HG02884 (cell line): Measurements from ENCODE around the gene CENPM.
A peak's percentile ranks its signal among the peaks of the same experiment; 100 is the strongest.

Experiments used
- ATAC-seq: cut with Tn5 transposase; IDR thresholded peaks from one replicate; pipeline ENCODE4 v1.9.1; 2021; ENCODE audit warnings: mild to moderate bottlenecking, moderate library complexity; ENCODE audit not compliant: unreplicated experiment

Gene CENPM

GRCh38 chr22:41946629-41947423, at the start of gene CENPM:
TSS of gene CENPM (minus strand) at chr22:41947152. CDS start at chr22:41947076, 76 bp downstream.
- ATAC-seq = peak; percentile 82

GRCh38 chr22:41995211-41995610, 48.3 kb upstream of the CENPM start:
- no peak for ATAC-seq

- no peak for ATAC-seq
These were observed 45.5 kb upstream of the CENPM start for GRCh38 chr22:41992496-41992895.

DNA sequence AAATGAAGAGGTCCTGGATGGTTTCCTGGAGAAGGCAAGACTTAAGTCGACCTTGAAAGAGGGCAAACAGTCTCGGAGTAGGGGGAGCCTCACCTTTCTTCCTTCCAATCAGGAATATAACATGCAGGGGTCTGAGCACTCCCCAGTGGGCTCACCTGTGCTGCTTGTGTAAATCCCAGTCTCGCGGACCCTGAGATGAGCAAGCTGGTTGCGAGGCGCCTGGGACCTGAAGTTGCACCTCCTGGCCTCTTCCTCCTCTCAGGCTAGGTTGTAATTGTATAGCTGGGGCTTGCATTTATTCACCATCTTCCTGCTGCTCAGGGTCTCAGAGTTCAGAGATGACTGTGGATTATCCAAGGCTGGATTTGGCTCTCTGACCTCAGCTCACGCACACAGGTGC, 44.2 kb upstream of the CENPM start:
- ATAC-seq = no peak

DNA sequence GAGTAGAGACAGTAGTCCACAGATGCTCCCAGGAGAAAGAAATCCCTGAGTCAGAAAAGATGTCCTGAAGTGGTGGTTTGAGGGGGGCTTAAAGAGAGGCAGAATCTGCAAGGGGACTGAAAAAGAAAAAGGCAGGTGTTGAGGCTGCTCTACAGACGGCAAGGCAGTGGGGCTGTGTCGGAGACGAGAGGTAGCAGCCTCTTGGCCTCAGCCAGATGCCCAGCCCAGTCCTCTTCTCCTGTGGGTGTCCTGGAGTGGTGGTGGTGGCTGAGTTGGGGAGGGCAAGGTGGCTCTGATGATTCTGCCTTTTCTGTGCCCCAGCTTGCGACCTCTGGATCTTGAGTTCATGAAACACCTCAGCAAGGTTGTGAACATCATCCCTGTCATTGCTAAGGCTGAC, 42.3 kb upstream of the CENPM start:
- no peak for ATAC-seq

DNA sequence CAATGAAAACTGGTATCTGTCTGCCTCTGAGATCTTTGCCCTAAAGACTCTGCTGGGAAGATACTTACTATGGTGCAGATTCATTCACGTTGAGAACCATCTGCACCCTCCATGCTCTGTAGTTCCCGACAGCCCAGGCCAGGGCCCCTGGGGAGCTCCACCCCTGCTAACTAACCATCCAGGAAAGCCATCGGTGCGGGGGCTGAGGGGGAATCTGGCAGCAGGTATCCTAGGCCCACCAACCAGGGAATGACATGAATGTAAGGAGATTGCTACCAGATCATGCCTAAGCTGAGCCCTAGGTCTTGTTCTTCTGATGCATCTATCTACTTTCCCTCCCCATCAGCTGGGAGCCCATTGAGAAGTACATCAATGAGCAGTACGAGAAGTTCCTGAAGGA, 40.3 kb upstream of the CENPM start:
- no peak for ATAC-seq

- ATAC-seq = no peak
These were observed 36.8 kb upstream of the CENPM start for GRCh38 chr22:41983513-41984405.

DNA sequence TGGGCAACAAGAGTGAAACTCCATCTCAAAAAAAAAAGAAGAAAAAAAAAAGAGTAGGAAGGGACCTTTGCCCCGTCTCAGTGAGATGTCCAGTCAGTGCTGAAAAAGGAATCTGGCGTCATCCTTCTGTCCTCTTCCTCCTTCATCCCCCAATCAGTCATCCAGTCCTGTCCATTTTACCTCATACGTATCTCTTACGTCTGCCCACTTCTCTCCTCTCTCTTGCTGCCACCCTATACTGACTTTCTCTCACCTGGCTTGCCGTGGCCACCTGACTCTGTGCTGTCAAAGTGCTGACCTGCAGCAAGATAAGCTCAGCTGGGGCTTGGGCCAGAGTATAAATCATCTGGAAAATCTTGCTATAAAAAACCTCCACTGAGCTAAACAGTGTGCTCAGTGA, 35.9 kb upstream of the CENPM start:
- no peak for ATAC-seq

GRCh38 chr22:41979423-41980250, 32.7 kb upstream of the CENPM start:
- no peak for ATAC-seq

GRCh38 chr22:41978732-41979131, 31.8 kb upstream of the CENPM start:
- no peak for ATAC-seq

- no peak for ATAC-seq
These were observed 30.1 kb upstream of the CENPM start for GRCh38 chr22:41976961-41977566.

DNA sequence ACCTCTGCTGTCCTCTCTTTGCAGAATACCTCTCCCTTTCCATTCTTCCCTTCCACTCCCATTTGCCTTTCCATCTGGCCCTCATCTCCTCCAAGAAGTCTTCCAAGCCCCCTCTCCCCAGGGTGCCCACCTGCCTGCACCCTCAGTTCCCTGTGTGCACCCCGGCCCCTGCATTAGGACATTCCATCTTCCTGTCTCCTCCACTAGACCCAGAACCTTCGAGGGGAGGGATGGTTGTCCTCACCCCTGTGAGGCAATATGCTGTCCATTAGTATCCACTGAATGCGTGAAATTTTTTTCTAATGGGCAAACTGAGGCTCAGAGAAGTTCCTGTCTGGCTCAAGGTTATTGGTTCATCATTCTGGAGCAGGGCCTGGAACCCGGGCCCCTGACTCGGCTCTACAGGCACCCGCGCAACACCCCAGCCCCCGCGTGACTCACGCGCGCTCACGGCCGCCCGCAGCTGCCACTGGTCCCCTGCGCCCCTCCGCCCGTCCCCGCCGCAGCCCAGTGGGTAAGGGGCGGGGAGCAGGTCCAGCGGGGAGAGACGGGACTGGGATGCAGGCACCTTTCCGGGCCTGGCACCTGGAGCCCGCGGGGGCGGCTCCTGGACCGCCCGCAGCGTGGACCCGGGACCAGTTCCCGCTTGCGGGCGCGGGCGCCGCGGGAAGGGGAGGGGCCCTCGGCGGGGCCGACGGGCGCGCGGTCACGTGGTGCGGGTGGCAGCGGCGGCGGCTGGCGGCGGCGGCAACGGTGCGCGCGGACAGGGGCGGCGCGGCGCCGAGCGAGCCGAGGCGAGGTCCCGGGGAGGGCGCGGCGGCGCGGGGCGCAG, 29.3 kb upstream of the CENPM start:
- ATAC-seq = no peak

DNA sequence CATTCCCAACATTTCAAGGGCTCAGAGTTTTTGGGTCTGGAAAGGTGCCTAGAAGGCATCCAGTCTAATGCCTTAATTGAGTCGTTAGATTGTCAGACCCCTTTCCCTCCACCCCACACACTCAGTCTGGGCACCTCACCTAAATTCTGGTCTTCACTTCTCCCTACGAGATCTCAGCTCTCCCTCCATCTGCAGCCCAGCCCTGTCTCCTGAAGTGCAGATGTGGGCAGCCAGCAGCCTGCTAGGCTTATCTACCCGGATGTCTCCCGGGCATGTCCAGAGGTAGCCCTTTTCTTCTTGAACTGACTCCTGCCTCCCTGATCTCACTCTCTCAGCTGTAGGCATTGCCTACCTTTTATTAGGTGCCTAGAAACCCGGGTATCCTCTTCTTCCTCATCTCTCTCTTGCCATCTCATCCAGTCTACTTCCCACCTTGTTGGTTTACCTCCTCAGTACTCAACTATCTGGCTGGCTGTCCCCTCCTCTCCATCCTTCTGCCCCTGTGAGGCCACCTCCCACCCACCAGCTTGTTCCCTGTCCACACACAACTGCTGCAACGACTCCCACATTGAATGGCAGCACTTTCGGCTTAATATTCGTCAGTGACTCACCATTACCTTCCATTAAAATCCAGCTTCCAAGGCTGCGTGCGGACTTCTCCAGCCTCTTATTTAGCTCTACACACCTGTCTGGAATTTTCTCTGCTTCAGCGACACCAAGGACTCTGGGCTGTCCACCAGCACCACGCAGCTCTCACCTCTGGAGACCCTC, 28.5 kb upstream of the CENPM start:
- ATAC-seq = no peak

DNA sequence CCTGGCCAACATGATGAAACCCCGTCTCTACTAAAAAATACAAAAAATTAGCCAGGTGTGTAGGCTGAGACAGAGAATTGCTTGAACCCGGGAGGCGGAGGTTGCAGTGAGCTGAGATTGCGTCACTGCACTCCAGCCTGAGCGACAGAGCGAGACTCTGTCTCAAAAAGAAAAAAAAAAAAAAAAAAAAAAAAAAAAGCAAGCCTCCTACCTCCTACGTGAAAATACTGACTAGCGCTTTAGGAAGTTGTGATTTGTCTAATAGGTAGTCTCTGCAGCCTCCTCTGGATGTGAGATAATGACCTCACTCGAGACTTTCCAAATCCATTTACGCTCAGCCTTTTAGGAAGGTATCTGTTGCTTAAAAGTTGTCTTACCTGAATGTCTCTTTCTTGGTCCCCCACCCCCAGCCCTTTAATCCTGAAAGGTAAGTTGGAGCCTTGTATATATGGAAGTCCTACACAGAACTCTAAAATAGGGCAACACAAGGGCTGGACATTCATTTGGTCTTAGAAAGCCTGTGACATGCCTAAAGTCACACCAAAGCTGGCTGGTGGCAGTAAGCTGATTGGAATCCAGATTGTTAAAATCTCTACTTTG, 27.8 kb upstream of the CENPM start:
- ATAC-seq = no peak

DNA sequence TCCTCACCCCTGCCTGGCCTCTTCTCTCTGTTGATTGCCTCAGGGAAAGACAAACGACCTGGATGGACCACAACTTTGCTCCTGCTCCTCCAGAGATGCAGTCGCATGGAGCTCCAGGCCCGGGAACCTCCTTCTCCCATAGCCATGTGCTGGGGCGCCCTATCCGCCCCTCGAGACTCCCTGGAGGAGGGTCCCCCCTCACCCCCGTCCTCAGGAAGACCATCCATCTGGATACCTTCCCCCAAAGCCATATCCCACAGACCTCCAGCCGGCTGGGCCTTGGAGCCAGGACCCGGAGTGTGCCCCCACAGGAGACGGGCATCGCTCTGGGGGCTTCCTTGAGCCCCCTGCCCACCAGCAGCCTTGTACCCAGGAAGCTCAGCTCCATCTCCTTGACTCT, 24.5 kb upstream of the CENPM start:
- ATAC-seq = no peak

- no peak for ATAC-seq
These were observed 23.6 kb upstream of the CENPM start for GRCh38 chr22:41970601-41971000.

DNA sequence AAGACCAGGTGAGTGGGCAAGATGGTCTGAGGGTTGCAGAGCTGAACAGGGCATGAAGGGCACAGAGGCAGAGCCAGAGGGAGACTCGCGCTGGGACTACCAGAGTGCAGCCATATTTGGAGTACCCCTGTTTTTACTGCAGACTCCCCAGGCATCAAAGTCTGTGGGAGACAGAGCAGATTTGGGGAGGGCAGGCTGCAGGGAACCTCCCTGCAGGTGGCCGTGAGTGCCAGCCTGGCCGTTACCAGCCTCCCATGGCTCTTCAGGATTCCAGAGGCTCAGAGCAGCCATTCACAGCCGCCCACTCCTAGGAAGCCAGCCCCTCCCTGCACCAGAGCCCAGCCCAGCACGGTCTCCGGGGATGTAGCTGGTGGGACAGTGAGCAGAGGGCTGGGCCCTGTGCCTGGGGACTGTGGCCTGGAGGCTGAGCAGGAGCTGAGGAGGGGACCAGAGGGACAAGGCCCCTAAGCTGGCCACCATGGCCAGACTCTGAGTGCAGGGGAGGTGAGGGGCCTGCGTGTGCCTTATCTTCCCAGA, 22.2 kb upstream of the CENPM start, which contains the start of gene SEPTIN3:
TSS of gene SEPTIN3 (plus strand) at position 334 of the 537 bp plus-strand sequence. CDS start 2,050 bp downstream, outside the sequence.
- no peak for ATAC-seq

DNA sequence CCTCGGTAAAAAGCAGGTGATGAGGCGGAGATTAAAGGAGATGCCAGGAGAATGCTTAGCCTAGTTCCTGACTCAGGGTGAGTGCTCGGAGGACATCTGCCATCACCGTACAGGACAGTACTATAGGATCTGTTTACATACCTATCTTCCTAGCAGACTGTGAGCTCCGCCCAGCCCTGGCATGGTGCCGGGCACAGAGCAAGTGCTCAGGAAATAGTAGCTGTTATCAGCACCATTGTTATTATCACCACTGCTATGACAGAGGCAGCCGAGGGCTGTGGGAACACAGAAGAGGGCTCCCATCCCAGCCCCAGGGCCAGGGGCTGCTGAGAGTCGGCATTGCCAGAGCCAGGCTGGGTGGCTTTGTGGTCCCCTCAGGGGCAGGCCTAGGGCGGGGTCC, 21.6 kb upstream of the CENPM start:
- no peak for ATAC-seq
